CD1c-positive myeloid dendritic cell (primary cell): ENCODE measurements around the gene CLDN14.
A peak's percentile ranks its signal among the peaks of the same experiment; 100 is the strongest.

Source experiments
- DNase-seq: peaks from one replicate; pipeline ENCODE4 v3.0.0-alpha.2; 2016; ENCODE audit errors: extremely low spot score

Gene CLDN14

GRCh38 chr21:36433059-36433709, 46.7 kb downstream of the CLDN14 start:
- no peak for DNase-seq

- peak; percentile 54 for DNase-seq
Observed at GRCh38 chr21:36431252-36431651, 48.7 kb downstream of the CLDN14 start.

GRCh38 chr21:36430841-36431240, 49.1 kb downstream of the CLDN14 start:
- DNase-seq, result no peak

GRCh38 chr21:36429947-36430546, 49.9 kb downstream of the CLDN14 start:
- DNase-seq, result peak; percentile 94

- DNase-seq, result peak; percentile 72
Observed at GRCh38 chr21:36428761-36429432, 51.0 kb downstream of the CLDN14 start.

GRCh38 chr21:36427502-36427901, 52.4 kb downstream of the CLDN14 start:
- no peak for DNase-seq

- no peak for DNase-seq
Observed at GRCh38 chr21:36425286-36425685, 54.6 kb downstream of the CLDN14 start.

GRCh38 chr21:36424592-36424991, 55.3 kb downstream of the CLDN14 start:
- no peak for DNase-seq

- peak; percentile 42 for DNase-seq
Observed at GRCh38 chr21:36423771-36424433, 56.0 kb downstream of the CLDN14 start.

GRCh38 chr21:36422279-36423098, 57.4 kb downstream of the CLDN14 start:
- DNase-seq, result peak; percentile 65

- no peak for DNase-seq
Observed at GRCh38 chr21:36420571-36421339, 59.2 kb downstream of the CLDN14 start.

GRCh38 chr21:36419996-36420395, 59.9 kb downstream of the CLDN14 start:
- DNase-seq, result peak; percentile 82

GRCh38 chr21:36419241-36419640, 60.7 kb downstream of the CLDN14 start:
- no peak for DNase-seq

- DNase-seq, result no peak
Observed at GRCh38 chr21:36415375-36415774, 64.5 kb downstream of the CLDN14 start.

GRCh38 chr21:36412916-36413315, 67.0 kb downstream of the CLDN14 start:
- DNase-seq, result no peak

- no peak for DNase-seq
Observed at GRCh38 chr21:36411301-36411700, 68.6 kb downstream of the CLDN14 start.
